ENCODE data around the gene DLG2.

- TF ChIP-seq MAX (IDR thresholded peaks at IDR 0.05), result no peak
- TF ChIP-seq YY1 (IDR thresholded peaks at IDR 0.05; ENCODE audit: low read depth), result no peak
- TF ChIP-seq CEBPB (IDR thresholded peaks at IDR 0.05), result no peak
- no peak for TF ChIP-seq TEAD4 (IDR thresholded peaks at IDR 0.05)
- TF ChIP-seq RAD21 (IDR thresholded peaks at IDR 0.05; ENCODE audit: low read depth), result no peak
- TF ChIP-seq USF1 (IDR thresholded peaks at IDR 0.05), result no peak
- TF ChIP-seq REST (IDR thresholded peaks at IDR 0.05; ENCODE audit: low read depth), result no peak
- no peak for TF ChIP-seq EP300 (IDR thresholded peaks at IDR 0.05; ENCODE audit: borderline replicate concordance)
Observed at GRCh38 chr11:84865791-84866535, 761.2 kb downstream of the DLG2 start.
